GM12872 (cell line): ENCODE measurements around the gene TRMT10A.

Source experiments
- CTCF ChIP-seq: IDR thresholded peaks from 3 replicates; pipeline ENCODE4 v1.5.1; 2011; ENCODE audit warnings: low read depth, mild to moderate bottlenecking, low read length, moderate library complexity; ENCODE audit not compliant: insufficient read depth

The TRMT10A gene

GRCh38 chr4:99540277-99540939, 23.4 kb downstream of the TRMT10A start:
- TF ChIP-seq CTCF: no peak

- TF ChIP-seq CTCF: no peak
Measured at GRCh38 chr4:99537674-99538073, 26.2 kb downstream of the TRMT10A start.

- TF ChIP-seq CTCF: no peak
Measured at GRCh38 chr4:99536848-99537247, 27.0 kb downstream of the TRMT10A start.

- no peak for TF ChIP-seq CTCF
Measured at GRCh38 chr4:99536271-99536670, 27.6 kb downstream of the TRMT10A start.

- TF ChIP-seq CTCF: no peak
Measured at GRCh38 chr4:99529956-99530355, 33.9 kb downstream of the TRMT10A start.

- no peak for TF ChIP-seq CTCF
Measured at GRCh38 chr4:99529228-99529627, 34.6 kb downstream of the TRMT10A start.

GRCh38 chr4:99518601-99519295, 45.1 kb downstream of the TRMT10A start:
- no peak for TF ChIP-seq CTCF
